T-cell (primary cell): ENCODE data around the gene PRPF6. TPM values are rescaled to one million over a fixed set of nuclear protein-coding genes. Genes with fewer than 3 reads are reported as not detected.

Source experiments
- ATAC-seq, 4 experiments: fragments of 200-7000 bp in 3 of 4; fragments of 150-1000 bp in 1 of 4; cut with Tn5 transposase; replicated peaks in 1 of 4; 1 replicate in 3 of 4; 2 replicates in 1 of 4; pipeline ENCODE4 v1.10.0; 2021; ENCODE audit warnings: moderate library complexity in 3 of 4, mild to moderate bottlenecking in 2 of 4, moderate number of reproducible peaks in 1 of 4
- CTCF ChIA-PET, 2 donors: fragments of 300-600 bp; sonication (Branson Sonifier 250); formaldehyde crosslinking; loops; one replicate each; lab custom pipeline; 2022; ENCODE audit warnings: antibody characterized with exemption in 2 of 2; lab: Charles Lee
- POLR2A ChIA-PET, 2 donors: fragments of 300-600 bp; sonication (Branson Sonifier 250); formaldehyde crosslinking; loops; one replicate each; lab custom pipeline; 2022; ENCODE audit warnings: antibody characterized with exemption in 2 of 2; lab: Charles Lee
- DNase-seq, 35 experiments: peaks; one replicate each; pipeline versions ENCODE4 v3.0.0 to v3.0.0-alpha.2; 2013 to 2023
- H3K27ac ChIP-seq: one replicate; pipeline ENCODE4 v1.5.1; 2013; ENCODE audit warnings: low read length
- H3K27me3 ChIP-seq, 2 experiments: replicated peaks in 1 of 2; 1 replicate in 1 of 2; 2 replicates in 1 of 2; pipeline versions ENCODE4 v1.6.1 to v1.7.0; 2013; ENCODE audit warnings: low read length in 1 of 2, mixed read lengths in 1 of 2; ENCODE audit not compliant: control insufficient read depth in 2 of 2, insufficient read depth in 2 of 2; ENCODE audit errors: extremely low read depth in 1 of 2
- H3K36me3 ChIP-seq, 2 donors: 1 replicate in 1 of 2; 2 replicates in 1 of 2; pipeline versions ENCODE4 v1.6.1 to v1.7.0; 2013; ENCODE audit warnings: low read length in 1 of 2; ENCODE audit not compliant: control insufficient read depth in 2 of 2, insufficient read depth in 1 of 2; ENCODE audit errors: extremely low read depth in 1 of 2
- H3K4me1 ChIP-seq, 2 experiments: 1 replicate in 1 of 2; 2 replicates in 1 of 2; pipeline versions ENCODE4 v1.6.1 to v1.7.0; 2013; ENCODE audit warnings: low read length in 2 of 2, mixed read lengths in 1 of 2; ENCODE audit not compliant: insufficient read depth in 2 of 2, control insufficient read depth in 1 of 2; ENCODE audit errors: extremely low read depth in 1 of 2
- H3K4me3 ChIP-seq, 2 donors: 1 replicate in 1 of 2; 2 replicates in 1 of 2; pipeline versions ENCODE4 v1.5.1 to v1.7.0; 2013; ENCODE audit warnings: mild to moderate bottlenecking in 2 of 2, low read length in 1 of 2, moderate library complexity in 1 of 2; ENCODE audit not compliant: control insufficient read depth in 1 of 2; ENCODE audit errors: extremely low read depth in 1 of 2
- H3K9me3 ChIP-seq: 2 replicates; pipeline ENCODE4 v1.7.0; 2013
- H3K27ac Mint-ChIP-seq, 2 donors: one replicate each; pipeline ENCODE4 v1.8.0; 2020 to 2021; ENCODE audit warnings: mild to moderate bottlenecking in 2 of 2, mixed read lengths in 2 of 2
- H3K27me3 Mint-ChIP-seq, 2 donors: one replicate each; pipeline ENCODE4 v1.8.0; 2021 to 2022; ENCODE audit warnings: mixed read lengths in 2 of 2
- H3K36me3 Mint-ChIP-seq: one replicate; pipeline ENCODE4 v1.8.0; 2021; ENCODE audit warnings: mixed read lengths
- H3K4me1 Mint-ChIP-seq, 3 donors: one replicate each; pipeline ENCODE4 v1.8.0; 2020 to 2022; ENCODE audit warnings: mixed read lengths in 3 of 3, mild to moderate bottlenecking in 1 of 3
- H3K4me3 Mint-ChIP-seq, 3 donors: one replicate each; pipeline ENCODE4 v1.8.0; 2020 to 2022; ENCODE audit warnings: mild to moderate bottlenecking in 3 of 3, mixed read lengths in 3 of 3, moderate library complexity in 3 of 3
- H3K9me3 Mint-ChIP-seq, 3 donors: one replicate each; pipeline ENCODE4 v1.8.0; 2020 to 2022; ENCODE audit warnings: mixed read lengths in 3 of 3
- WGBS: methylation state at CpG from one replicate; pipeline ENCODE4 v1.1.5; 2013; ENCODE audit warnings: missing lambda C conversion rate; ENCODE audit not compliant: insufficient coverage; 5-methylcytosine and 5-hydroxymethylcytosine counted together
- total RNA-seq, 35 experiments: library from RNA in 6 of 35; stranded (reverse) in 6 of 35; fragments of 120-200 nt in 1 of 35; gene quantifications; one replicate each; pipeline versions ENCODE4 v1.2.1 to v1.2.4 and lab custom pipeline; 2013 to 2026

Gene PRPF6
- total RNA-seq, 5 donors from 2014 or later (not counting 1 experiment from before 2014, with no cell fraction given) = 59.8 to 106 (median 83.5) TPM

GRCh38 chr20:64025101-64025825 lies 44.3 kb downstream of the PRPF6 start:
- Mint-ChIP-seq H3K36me3 (peaks cover 57% of the 10 kb centered on the region), H3K4me1 (peaks cover 0 to 17% (median 13%) of the 10 kb centered on the region in 3 donors), H3K27ac (peak overlapping the region in 1 of 2 donors; percentile 23), H3K27me3 (no peaks in the 10 kb centered on the region), H3K9me3 (no peaks in the 10 kb centered on the region), H3K4me3 (no peak overlapping the region)
- Histone ChIP-seq H3K27me3 (no peaks in the 10 kb centered on the region), H3K36me3 (peaks cover 50 to 86% of the 10 kb centered on the region in 2 donors), H3K27ac (no peak overlapping the region), H3K9me3 (no peaks in the 10 kb centered on the region), H3K4me1 (no peaks in the 10 kb centered on the region), H3K4me3 (no peak overlapping the region)
- WGBS = 98% methylated on average over 18 of the region's 18 CpGs
- ChIA-PET POLR2A (no interaction called here), CTCF (no interaction called here)
- ATAC-seq = no peak
- DNase-seq = no peak

- CTCF ChIA-PET = no interaction called here
- Mint-ChIP-seq H3K9me3 (no peaks in the 10 kb centered on the region), H3K27ac (no peak overlapping the region)
Observed at GRCh38 chr20:64025826-64026412, 45.0 kb downstream of the PRPF6 start.

DNA sequence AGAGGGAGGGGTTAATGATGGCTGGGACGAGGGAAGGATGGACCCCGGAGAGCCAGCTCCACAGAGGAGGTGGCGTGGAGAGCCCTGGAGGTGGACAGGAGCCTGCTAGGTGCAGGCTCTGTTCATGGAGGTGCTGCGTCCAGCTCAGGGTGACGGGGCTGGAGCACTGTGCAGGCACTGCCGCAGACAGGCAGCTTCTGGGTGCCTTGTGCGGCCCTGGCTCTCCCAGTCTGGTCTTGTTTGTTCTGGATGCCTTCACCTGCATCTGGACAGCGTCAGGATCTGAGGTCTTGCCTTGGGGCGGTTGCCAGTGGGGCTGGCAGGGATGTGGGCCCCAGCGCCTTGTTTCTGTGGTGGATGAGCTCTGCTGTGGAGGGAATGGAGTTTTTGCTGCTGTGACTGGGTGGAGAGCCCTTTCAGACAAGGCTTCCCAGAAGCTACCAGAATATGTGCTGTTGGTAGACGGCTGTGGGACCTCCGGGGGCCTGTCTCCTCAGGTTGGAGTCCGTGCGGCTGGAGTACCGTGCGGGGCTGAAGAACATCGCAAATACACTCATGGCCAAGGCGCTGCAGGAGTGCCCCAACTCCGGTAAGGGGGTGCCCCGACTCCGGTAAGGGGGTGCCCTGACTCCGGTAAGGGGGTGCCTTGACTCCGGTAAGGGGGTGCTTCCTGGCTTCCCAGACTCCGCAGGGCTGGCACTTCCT lies 47.2 kb downstream of the PRPF6 start:
- Mint-ChIP-seq H3K4me3 (no peak overlapping the region), H3K27me3 (no peaks in the 10 kb centered on the region), H3K27ac (no peak overlapping the region), H3K36me3 (peaks cover 56% of the 10 kb centered on the region), H3K9me3 (no peaks in the 10 kb centered on the region), H3K4me1 (peaks cover 0 to 9% (median 0%) of the 10 kb centered on the region in 3 donors)
- no peak overlapping the region for H3K27ac ChIP-seq
- peaks cover 65 to 95% of the 10 kb centered on the region in 2 donors for H3K36me3 ChIP-seq
- no peaks in the 10 kb centered on the region for H3K27me3 ChIP-seq
- no peaks in the 10 kb centered on the region for H3K4me1 ChIP-seq
- ChIA-PET POLR2A (interaction anchor here in 1 of 2 donors (0.5 kb wide), 1 partner anchor 1299 kb away, joined by 8 read pairs; no protein-coding TSS in a partner anchor), CTCF (no interaction called here)
- WGBS = 96% methylated on average over 22 of the region's 24 CpGs
- DNase-seq (no peak), ATAC-seq (no peak)
- no peak overlapping the region for H3K4me3 ChIP-seq
- no peaks in the 10 kb centered on the region for H3K9me3 ChIP-seq

More at GRCh38 chr20:64025826-64026412, 45.0 kb downstream of the PRPF6 start:
- WGBS = 98% methylated on average over 23 of the region's 29 CpGs
- Histone ChIP-seq H3K4me1 (no peaks in the 10 kb centered on the region), H3K36me3 (peaks cover 57 to 92% of the 10 kb centered on the region in 2 donors), H3K9me3 (no peaks in the 10 kb centered on the region), H3K27ac (no peak overlapping the region), H3K27me3 (no peaks in the 10 kb centered on the region), H3K4me3 (no peak overlapping the region)
- no peaks in the 10 kb centered on the region for H3K27me3 Mint-ChIP-seq
- H3K36me3 Mint-ChIP-seq = peaks cover 62% of the 10 kb centered on the region
- DNase-seq (no peak), ATAC-seq (no peak)
- H3K4me3 Mint-ChIP-seq = no peak overlapping the region
- peaks cover 0 to 17% (median 13%) of the 10 kb centered on the region in 3 donors for H3K4me1 Mint-ChIP-seq
- POLR2A ChIA-PET = no interaction called here

- Mint-ChIP-seq H3K27me3 (no peaks in the 10 kb centered on the region), H3K36me3 (peaks cover 49% of the 10 kb centered on the region), H3K27ac (no peak overlapping the region), H3K9me3 (no peaks in the 10 kb centered on the region), H3K4me1 (peaks cover 8 to 16% (median 13%) of the 10 kb centered on the region in 3 donors), H3K4me3 (no peak overlapping the region)
- H3K4me3 ChIP-seq = no peak overlapping the region
- peaks cover 0 to 10% of the 10 kb centered on the region in 2 experiments for H3K4me1 ChIP-seq
- H3K27me3 ChIP-seq = no peaks in the 10 kb centered on the region
- CTCF ChIA-PET = no interaction called here
- DNase-seq (no peak), ATAC-seq (no peak)
- H3K36me3 ChIP-seq = peaks cover 60 to 84% of the 10 kb centered on the region in 2 donors
- WGBS = 97% methylated on average over 36 of the region's 38 CpGs
- POLR2A ChIA-PET = no interaction called here
- H3K27ac ChIP-seq = no peak overlapping the region
- H3K9me3 ChIP-seq = no peaks in the 10 kb centered on the region
Observed at GRCh38 chr20:64029293-64030117, 48.6 kb downstream of the PRPF6 start.

GRCh38 chr20:64030371-64031134 lies 49.6 kb downstream of the PRPF6 start:
- H3K9me3 Mint-ChIP-seq = no peaks in the 10 kb centered on the region
- H3K27me3 Mint-ChIP-seq = no peaks in the 10 kb centered on the region
- CTCF ChIA-PET = interaction anchor here in 1 of 2 donors (0.6 kb wide), 1 partner anchor 19 kb away, joined by 3 read pairs; no protein-coding TSS in a partner anchor
- WGBS = 98% methylated on average over 19 of the region's 20 CpGs
- H3K27ac Mint-ChIP-seq = peak overlapping the region in 1 of 2 donors; percentile 46
- H3K4me1 Mint-ChIP-seq = peaks cover 17 to 24% (median 23%) of the 10 kb centered on the region in 3 donors
- Histone ChIP-seq H3K9me3 (no peaks in the 10 kb centered on the region), H3K4me3 (no peak overlapping the region), H3K27ac (no peak overlapping the region), H3K27me3 (no peaks in the 10 kb centered on the region), H3K36me3 (peaks cover 62 to 73% of the 10 kb centered on the region in 2 donors), H3K4me1 (peaks cover 0 to 20% of the 10 kb centered on the region in 2 experiments)
- ATAC-seq (no peak), DNase-seq (no peak)
- POLR2A ChIA-PET = no interaction called here
- peaks cover 47% of the 10 kb centered on the region for H3K36me3 Mint-ChIP-seq
- H3K4me3 Mint-ChIP-seq = no peak overlapping the region
